ENCODE results near the gene EXTL1.
A peak's percentile ranks its signal among the peaks of the same experiment; 100 is the strongest.

EXTL1 gene

DNA sequence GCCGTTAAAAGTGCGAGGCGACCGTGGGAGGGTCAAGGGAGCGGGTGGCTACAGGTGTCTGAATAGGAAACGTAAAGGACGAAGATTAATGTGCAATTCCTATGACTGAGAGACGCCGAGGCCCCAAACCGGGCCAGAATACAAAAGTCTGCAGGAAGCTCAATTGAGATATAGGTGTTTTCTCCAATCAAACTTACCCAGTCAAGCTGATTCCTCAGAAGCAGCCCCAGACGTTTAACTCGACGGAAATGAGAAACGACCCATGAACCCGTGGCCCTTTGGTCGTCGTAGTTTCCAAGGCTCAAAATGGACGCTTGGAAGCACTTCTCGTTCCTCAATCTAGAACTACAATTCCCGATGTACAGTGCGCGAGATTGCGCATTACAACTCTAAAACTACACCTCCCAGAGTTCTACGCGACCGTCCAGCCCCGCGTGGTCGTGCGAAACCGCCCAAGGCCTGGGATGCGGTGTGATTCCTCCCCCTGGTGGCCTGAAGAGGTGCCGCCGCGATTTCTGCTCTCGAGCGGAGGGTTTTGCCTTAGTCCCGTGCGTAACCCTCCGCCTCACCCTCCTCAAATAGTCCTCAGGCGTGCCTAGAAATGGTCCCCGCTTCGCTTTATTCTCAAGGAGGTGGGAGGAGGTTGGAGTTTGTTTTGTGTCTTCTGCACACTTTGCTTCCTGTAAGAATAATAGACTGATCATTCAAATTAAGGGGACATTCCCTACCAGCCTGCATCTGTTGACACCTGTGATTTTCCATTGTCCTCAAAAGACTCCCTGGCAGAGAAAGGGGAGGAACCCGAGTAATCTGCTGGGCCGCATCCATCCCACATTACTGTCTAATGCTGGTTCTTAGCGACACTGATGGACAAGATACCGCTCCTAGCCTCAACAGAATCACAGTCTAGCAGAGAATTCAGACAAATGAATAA, 23.5 kb upstream of the EXTL1 start, which contains the start of gene PAFAH2:
Gene PAFAH2, minus strand, starts transcription at position 236 of the 934 bp plus-strand sequence. CDS start 7,247 bp downstream, outside the sequence.
- peak; percentile 99 for DNase-seq (ENCODE audit: low read depth)

DNA sequence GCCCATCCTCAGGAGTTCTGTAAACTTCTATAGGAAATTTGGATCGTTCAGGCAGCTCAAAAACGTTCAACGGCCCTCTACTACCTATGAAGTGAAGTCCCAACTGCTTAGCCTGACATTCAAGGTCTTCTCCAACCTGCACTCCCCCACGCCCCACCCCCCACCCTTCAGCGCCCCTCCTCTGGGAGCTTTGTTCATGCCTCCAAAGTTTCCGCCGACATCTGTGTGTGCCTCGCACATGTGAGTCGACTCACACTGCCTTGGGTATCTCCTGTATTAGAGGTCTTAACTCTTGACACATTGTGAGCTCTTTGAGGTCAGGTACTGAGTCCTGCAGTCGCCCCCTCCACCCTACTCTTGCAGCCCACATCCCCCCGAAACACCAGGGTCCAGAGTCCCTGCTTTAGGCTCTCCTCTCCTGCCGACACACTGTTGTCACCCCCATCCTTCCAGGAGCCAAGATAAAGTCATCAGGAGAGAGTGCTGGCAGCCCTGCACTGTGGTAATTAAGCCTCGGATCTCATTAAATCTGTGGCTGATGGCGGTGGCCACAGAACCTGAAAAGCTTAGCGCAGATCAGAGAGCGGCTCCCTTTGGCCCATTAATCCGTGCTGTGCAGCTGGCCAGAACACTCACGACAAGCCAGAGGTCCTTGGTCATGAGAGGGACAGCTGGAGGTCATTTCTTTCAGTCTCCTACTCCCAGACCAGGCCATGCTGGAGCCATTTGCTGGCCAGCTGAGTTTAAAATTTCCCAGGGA, 22.4 kb upstream of the EXTL1 start:
- no peak for DNase-seq (ENCODE audit: low read depth)

DNA sequence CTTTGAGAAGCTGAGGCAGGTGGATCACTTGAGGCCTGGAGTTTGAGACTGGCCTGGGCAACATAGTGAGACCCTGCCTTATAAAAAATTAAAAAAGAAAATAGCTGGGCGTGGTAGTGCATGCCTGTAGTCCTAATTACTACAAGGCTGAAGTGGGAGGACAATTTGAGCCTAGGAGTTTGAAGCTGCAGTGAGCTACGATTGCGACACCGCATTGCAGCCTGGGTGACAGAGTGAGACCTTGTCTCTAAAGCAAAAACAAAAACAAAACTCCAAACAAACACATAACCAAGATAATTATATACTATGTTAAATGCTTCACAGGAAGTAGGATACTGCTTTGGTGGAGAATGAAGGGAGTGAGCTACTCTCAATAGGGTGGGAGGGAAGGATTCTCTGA, 18.3 kb upstream of the EXTL1 start:
- no peak for DNase-seq (ENCODE audit: low read depth)

DNA sequence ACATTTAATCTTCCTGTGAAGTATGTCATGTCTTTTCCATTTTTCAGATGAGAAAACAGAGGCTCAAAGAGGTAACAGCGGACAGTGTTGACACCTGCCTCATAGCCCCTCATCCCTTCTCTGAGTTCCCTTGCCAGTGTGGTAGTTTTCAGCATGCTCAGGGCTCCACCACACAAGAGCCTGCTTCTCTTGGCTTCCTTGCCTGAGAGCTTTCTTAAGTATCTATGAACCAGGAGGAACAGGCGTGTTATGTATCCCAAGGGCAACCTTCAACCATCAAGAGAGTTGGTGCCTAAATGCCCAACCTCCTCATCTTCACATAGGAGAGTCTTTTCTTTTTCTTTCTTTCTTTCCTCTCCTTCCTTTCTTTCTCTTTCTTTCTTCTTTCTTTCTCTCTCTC, 17.8 kb upstream of the EXTL1 start:
- no peak for DNase-seq (ENCODE audit: low read depth)

DNA sequence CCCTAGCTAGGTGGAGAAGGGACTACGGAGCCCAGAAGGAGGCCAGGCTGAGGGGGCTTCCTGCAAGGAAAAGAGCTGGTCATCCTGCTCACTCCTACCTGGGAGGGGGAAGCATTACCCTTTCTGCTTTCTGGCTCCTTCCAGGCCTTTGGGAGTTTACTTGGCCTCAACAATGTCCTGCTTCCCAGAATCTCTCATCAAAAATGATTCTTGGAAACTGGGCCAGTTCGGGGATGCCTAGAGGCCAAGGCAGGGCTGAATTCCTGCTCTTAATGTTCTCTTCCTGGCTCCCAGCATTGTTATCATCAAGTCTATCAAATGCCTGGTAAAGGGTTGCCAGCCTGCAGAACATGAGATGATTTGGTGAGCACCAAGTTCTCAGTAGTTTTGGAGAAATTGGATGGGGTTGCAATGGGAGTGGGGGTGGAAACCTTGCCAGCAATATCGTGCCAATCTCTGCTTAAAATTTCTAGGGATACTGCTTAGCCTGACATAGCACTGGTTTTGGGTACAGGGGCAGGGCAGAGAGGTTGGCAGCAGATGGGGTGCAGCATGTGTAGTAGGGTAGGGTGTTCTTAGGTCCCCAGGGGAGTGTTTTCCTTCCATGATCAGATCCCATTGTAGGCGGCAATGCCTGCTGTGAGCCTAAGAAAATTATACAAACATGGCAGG, 16.0 kb upstream of the EXTL1 start:
- no peak for DNase-seq (ENCODE audit: low read depth)

DNA sequence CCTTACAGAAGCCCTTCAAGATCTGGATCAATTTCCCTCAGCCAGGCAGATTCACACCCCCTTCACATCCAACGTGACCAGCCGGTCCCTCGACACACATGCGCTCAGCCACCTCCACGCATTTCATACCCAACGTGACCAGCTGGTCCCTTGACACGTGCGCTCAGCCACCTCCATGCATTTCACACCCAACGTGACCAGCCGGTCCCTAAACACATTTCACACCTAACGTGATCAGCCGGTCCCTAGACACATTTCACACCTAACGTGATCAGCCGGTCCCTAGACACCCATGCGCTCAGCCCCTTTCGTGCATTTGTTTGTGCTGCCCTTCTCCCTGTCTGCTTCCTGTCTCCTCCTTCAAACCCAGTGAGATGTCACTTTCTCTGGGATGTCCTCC, 14.9 kb upstream of the EXTL1 start:
- DNase-seq (ENCODE audit: low read depth) = no peak

DNA sequence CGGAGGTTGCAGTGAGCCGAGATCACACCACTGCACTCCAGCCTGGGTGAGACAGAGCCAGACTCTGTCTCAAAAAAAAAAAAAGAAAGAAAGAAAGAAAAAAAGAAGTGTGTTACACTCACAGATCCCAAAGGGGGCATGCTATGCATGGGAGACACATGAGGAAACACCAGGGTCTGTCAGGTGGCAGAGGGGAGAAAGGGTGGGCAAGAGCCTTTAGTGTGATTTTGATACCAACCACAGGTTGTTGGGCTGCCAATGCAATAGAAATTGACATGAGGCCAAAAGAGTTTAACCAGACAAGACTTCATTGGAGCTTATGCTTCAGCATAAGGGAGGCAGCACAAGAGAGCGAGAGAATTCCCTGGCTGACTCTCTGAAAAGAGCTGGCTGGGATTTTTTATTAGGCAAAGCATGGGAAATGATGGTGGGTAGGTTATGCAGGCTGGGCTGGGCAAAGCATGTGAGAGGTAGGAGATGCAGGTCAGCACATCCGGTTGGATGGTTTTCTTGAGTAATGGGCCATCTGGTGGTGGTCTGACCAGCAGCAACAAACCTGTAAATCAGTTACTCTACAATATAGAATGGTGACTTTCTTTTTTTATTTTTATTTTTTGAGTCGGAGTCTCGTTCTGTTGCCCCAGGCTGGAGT, 11.7 kb upstream of the EXTL1 start:
- no peak for DNase-seq (ENCODE audit: low read depth)

DNA sequence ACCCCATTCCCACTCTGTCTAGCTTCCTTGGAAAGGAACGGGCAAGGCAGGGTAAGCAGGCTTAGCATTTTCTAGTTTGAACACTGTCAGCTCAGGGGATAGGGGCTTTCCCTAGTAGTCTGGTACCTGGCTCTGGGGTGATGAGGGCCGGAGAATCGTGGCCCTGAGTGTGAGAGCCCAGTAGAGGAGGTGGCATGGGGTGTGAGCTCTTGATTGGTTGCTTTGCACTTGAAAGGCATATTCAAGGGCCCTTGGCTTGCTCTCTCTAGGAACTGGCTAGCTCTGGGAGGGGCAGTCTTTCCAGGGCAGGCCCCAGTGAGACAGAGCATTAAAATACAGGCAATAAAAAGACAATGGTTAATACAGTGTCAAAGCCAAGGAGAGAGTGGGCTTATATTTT, 10.8 kb upstream of the EXTL1 start:
- no peak for DNase-seq (ENCODE audit: low read depth)

DNA sequence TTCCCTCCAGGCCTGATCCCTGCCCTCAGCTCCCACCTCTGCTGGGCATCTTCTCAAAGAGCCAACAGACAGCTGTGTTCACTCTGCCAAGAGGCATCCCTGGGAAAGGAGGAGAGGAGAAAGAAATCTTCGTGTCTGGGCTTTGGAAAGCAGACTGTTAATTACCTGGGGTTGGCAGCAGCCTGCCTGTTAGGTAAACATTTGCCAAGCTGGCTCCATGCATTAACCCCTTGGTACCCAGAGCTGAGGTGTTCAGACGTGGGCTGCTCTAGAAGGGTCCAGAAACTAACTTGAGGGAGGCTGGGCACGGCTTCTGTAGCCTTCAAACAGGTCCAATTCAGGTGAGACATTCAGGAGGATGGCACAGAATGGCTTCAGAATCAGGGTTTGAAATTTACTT, 8.7 kb upstream of the EXTL1 start:
- DNase-seq (ENCODE audit: low read depth) = no peak

DNA sequence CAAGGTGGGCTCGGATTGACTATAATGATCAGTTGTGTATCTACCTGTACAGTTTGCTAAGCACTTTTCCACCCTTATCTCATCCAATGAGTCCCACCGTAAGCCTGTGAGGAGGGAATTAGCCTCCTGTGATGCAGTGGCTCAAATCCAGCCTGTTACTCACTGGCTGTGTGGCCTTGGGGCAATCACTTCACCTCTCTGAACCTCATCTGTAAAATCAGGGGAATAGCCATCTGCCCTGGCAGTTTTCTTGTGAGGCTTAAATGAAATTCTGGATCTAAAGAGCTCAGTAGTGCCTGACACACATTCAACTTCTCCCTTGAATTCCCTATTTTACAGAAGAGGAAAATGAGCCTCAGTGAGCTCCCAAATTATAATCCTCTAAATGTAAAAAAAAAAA, 7.4 kb upstream of the EXTL1 start:
- no peak for DNase-seq (ENCODE audit: low read depth)

DNA sequence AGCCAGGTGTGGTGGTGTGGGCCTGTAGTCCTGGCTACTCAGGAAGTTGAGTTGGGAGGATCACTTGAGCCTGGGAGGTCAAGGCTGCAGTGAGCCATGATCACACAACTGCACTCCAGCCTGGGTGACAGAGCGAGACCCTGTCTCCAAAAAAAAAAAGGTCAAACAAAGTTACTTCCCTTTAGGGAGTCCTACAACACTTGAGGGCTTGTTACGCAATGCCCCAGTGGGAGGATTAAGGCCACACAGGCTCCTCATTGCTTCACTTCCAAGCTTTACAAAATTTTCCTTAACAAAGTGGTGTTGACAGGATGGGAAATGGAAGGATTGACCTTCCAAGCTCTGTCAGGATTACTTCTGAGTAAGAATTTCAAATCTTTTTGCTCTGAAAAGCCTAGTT, 6.2 kb upstream of the EXTL1 start:
- DNase-seq (ENCODE audit: low read depth) = peak; percentile 71

DNA sequence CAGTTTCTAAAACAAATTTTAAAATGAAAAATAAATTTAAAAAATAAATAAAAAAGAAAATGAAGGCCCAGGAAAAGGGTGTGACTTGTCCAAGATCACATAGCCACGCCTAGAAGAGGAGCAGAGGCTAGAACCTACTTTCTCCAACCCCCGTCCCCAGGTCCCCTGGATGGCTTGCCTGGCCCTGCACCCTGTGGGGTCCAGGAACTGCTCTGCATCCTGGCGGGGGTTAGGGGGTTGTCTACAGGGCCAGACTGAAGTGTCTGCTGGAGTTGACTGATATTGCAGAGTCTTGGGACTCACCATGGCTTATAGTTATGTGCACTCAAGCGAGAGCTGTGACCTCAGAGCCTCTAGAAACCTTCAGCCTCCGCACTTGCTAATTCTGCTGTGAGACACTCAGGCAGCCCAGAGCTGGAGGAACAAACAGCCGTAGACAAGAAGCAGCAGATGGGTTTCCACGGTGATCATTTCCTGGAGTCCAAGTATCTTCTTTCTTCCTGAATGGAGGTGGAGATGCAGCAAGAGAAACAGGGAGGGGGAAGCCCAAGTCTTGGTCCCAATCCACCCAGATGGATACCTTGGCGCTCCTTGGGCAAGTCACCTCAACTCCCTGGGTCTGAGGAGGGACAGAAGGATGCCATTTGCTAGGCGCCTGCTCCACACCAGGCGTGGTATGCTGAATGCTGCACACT, 5.2 kb upstream of the EXTL1 start:
- DNase-seq (ENCODE audit: low read depth) = no peak

DNA sequence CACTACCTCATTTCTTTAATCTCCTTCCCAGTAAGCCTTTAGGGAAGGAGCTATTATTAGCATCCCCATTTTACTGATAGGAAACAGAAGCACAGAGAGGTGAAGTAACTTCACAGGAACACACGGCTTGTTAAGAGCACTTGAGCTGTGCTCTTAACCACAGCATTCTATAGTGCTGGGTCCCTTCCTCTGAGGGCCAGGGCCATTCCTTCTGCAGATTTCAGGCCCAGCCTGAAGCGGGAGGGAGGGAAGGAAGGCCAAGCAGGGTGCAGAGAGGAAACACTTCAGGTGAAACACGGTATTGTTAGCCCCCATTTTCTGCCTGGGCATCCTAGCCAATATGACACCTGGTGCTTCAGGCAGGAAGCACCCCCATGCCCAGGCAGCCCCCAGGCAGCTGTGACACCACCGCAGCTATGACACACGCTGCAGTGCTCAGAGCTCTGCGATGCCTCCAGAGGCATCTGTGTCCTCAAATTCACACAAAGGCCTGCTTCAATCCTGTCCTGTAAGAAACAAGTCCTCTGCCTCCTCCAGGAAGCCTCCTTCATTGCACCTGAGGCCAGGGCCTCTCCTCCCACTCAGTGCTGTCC, 4.5 kb upstream of the EXTL1 start:
- no peak for DNase-seq (ENCODE audit: low read depth)

DNA sequence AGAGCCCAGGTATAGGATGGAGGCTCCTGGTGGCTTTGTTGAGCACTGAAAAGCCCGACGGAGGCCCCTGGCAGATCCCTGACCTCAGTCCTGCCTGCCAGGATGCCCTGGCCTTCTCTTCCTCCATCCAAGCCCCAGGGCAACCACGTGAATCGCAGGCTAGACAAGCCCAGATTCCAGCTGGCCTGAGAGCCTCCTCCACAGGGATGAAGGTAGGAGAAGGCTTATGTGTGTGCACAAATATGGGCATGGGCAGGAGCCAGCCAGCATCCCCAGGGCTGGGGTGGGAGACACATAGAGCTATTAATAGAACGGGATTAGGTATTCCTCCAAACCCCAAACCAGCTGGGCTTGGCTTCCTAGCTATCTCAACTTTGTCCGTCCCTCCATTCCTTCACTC, 4.0 kb upstream of the EXTL1 start:
- no peak for DNase-seq (ENCODE audit: low read depth)

DNA sequence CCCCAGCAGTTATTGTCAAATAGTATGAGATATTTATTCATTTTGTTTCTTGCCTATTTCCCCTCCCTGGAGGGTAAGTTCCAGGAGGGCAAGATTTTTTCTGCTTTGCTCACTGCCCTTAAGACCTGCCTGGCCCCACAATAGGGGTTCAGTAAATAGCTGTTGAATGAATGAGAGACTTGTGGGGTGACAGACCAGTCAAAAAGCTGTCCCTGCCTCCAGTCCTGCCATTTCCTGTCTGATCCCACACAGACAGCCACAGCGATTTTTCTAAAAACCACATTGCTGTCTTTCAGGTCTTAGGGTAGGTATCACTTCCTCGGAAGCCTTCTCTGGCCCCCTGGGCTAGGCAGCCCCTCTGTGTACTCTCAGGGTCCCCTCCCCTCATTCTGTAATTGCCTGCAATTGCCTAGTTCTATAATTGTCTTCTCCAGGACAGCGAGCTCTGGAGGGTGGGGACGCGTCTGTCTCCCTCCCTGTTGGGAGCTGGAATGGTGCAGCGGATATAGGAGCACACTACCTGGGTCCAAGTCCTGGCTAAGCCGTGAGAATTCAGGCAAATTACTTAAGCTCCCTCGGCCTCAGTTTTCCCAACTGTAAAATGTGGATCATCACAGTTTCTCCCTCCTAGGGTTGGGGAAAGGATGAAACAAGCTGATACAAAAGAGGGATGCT, 1.8 kb upstream of the EXTL1 start:
- DNase-seq (ENCODE audit: low read depth) = peak; percentile 58

DNA sequence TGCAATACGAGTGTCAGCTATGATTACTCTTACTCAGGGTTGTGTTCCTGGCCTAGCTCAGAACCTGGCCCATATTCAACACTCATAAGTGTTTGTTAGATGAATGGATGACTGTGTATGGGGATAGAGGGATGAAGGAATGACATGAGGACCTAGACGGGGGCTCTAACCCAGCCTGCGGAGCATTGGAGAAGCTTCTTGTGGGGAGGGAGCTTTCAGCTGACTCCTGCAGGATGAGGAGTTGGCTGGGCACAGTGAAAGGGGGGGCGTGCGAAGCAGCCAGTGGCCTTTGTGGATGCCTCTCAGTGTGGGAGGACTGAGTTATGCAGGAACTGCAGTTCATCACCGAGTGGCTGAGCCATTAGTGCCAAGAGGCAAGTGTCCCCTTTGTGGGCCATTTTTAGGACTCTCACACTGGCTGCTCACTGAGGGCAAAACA, 1.2 kb upstream of the EXTL1 start:
- DNase-seq (ENCODE audit: low read depth) = peak; percentile 53

DNA sequence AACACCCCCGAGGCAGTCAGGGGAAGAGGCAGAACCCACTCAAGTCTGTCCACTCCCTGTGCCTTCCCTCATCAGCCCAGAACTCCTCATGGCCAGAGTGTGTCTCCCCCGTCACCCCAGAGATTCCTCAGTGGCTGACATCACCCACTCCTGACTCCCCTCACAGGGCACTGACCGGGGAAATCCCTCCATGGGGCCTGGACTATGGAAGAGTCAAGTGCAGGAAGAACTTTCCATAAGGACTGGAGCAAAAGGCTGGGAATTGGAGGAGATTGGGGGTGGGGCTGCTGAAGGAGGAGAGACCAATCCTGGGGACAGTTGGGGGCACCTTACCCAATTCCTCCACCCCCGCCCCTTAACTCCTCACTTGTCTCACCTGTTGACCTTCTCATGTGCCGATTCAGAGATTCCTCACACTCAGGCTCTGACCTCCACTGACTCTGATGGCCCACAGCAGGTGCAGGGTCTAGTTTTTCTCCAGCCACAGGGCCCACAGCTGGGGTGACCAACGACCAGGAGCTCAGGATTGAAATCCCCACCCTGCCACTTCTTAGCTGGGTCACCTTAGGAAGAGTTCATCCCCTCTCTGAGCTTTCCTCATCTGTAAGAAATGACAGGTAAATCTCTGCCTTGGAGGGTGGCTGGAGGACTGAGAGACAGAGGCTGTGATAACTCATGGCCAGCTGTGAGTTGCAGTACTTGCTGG, 481 bp upstream of the EXTL1 start:
- DNase-seq (ENCODE audit: low read depth) = no peak

DNA sequence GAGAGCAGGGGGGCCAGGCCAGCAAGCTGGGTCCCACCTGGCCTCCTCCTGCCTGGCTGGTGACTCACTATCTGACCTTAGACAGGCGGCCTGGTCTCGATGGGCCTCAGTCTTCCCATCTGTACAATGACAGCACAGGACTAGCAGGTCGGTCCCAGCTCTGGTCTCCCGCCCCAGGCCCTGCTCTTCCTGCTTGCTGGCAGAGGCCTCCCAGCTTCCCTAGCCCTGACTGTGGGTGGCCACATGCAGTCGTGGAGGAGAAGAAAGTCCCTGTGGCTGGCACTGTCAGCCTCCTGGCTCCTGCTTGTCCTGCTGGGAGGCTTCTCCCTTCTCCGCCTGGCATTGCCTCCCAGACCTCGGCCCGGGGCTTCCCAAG, 817 bp downstream of the EXTL1 start:
- no peak for DNase-seq (ENCODE audit: low read depth)

DNA sequence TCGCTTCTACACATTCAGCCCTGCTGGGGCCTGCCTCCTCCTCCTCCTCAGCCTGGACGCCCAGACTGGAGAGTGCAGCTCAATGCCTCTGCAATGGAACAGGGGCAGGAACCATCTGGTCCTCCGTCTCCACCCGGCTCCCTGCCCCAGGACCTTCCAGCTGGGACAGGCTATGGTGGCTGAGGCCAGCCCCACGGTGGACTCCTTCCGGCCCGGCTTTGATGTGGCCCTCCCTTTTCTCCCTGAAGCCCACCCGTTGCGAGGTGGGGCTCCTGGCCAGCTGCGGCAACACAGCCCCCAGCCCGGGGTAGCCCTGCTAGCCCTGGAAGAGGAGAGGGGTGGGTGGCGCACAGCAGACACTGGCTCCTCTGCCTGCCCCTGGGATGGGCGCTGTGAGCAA, 1.4 kb downstream of the EXTL1 start:
- DNase-seq (ENCODE audit: low read depth) = no peak

DNA sequence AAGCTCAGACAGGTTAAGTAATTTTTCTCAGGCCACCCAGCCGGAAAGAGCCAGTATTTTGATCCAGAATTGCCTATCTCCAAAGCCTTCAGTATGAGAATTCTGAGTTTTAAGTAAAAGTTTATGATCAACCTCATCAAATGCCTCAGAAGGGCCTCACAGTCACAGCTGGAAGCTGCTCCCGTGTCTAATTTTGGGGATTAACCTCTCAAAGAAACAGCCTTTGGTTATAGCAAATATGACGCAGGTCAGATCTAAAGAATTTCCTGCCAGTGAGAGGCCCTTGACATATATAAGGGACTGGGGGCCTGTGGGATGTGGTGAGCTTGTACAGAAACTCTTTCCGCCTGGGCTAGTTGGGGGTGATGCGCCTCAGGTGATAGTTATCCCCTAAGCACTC, 2.3 kb downstream of the EXTL1 start:
- DNase-seq (ENCODE audit: low read depth) = no peak
